Stomach (tissue), 4 donors: ENCODE data around the gene PIP4K2A.
"Not testable (repeated sequence)": the region's sequence is repeated elsewhere in the genome, so short reads cannot be mapped to it uniquely, and the experiment has no call there.

Experiments used
- EP300 ChIP-seq: sonication (generic); formaldehyde crosslinking; IDR thresholded peaks from one replicate; pipeline ENCODE4 v1.6.1; 2017; ENCODE audit warnings: antibody characterized with exemption
- POLR2A ChIP-seq, 4 donors: fragments of 450-650 bp; IDR thresholded peaks; one replicate each; pipeline ENCODE4 v1.6.1; 2016; ENCODE audit warnings: antibody characterized with exemption in 4 of 4, control low read depth in 2 of 4, mild to moderate bottlenecking in 1 of 4, moderate library complexity in 1 of 4
- POLR2AphosphoS5 ChIP-seq, 3 donors: sonication (generic); formaldehyde crosslinking; IDR thresholded peaks; one replicate each; pipeline ENCODE4 v1.6.1; 2016; ENCODE audit warnings: antibody characterized with exemption in 3 of 3
- TF ChIP-seq, protein P1 (sequence below), 7 experiments: fragments of 450-650 bp in 4 of 7; fragments of 200-600 bp in 3 of 7; sonication (generic) in 3 of 7; IDR thresholded peaks; one replicate each; pipeline ENCODE4 v1.5.1; 2016 to 2019; ENCODE audit warnings: antibody characterized with exemption in 7 of 7, control low read depth in 2 of 7, mild to moderate bottlenecking in 1 of 7

DNA sequence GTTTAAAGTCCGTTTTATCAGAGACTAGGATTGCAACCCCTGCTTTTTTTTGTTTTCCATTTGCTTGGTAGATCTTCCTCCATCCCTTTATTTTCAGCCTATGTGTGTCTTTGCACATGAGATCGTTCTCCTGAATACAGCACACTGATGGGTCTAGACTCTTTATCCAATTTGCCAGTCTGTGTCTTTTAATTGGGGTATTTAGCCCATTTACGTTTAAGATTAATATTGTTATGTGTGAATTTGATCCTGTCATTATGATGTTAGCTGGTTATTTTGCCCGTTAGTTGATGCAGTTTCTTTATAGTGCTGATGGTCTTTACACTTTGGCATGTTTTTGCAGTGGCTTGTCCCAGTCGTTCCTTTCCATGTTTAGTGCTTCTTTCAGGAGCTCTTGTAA, 202.4 kb downstream of the PIP4K2A start:
- TF ChIP-seq, protein P1, sequence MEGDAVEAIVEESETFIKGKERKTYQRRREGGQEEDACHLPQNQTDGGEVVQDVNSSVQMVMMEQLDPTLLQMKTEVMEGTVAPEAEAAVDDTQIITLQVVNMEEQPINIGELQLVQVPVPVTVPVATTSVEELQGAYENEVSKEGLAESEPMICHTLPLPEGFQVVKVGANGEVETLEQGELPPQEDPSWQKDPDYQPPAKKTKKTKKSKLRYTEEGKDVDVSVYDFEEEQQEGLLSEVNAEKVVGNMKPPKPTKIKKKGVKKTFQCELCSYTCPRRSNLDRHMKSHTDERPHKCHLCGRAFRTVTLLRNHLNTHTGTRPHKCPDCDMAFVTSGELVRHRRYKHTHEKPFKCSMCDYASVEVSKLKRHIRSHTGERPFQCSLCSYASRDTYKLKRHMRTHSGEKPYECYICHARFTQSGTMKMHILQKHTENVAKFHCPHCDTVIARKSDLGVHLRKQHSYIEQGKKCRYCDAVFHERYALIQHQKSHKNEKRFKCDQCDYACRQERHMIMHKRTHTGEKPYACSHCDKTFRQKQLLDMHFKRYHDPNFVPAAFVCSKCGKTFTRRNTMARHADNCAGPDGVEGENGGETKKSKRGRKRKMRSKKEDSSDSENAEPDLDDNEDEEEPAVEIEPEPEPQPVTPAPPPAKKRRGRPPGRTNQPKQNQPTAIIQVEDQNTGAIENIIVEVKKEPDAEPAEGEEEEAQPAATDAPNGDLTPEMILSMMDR (IDR thresholded peaks at IDR 0.05), result not testable (repeated sequence)
- not testable (repeated sequence) for TF ChIP-seq EP300; POLR2A (IDR thresholded peaks at IDR 0.05); POLR2AphosphoS5 (IDR thresholded peaks at IDR 0.05)
